HUES48 (cell line): ENCODE results near the gene CCDC88C.

Source experiments
- H3K27ac ChIP-seq: one replicate; pipeline ENCODE4 v1.7.0; 2013; ENCODE audit warnings: low read depth, low read length, inconsistent platforms
- H3K27me3 ChIP-seq: 2 replicates; pipeline ENCODE4 v1.6.1; 2013; ENCODE audit warnings: mild to moderate bottlenecking, low read length; ENCODE audit not compliant: control insufficient read depth, insufficient read depth
- H3K36me3 ChIP-seq: 2 replicates; pipeline ENCODE4 v1.6.1; 2013; ENCODE audit warnings: low read length; ENCODE audit not compliant: control insufficient read depth, insufficient read depth
- H3K4me1 ChIP-seq: 2 replicates; pipeline ENCODE4 v1.6.1; 2013; ENCODE audit warnings: mild to moderate bottlenecking, low read length; ENCODE audit not compliant: control insufficient read depth, insufficient read depth
- H3K4me3 ChIP-seq: 2 replicates; pipeline ENCODE4 v1.5.1; 2013; ENCODE audit warnings: mild to moderate bottlenecking, low read depth, low read length
- H3K9ac ChIP-seq: 2 replicates; pipeline ENCODE4 v1.6.1; 2013; ENCODE audit warnings: mild to moderate bottlenecking, low read depth, low read length, moderate library complexity
- H3K9me3 ChIP-seq: 2 replicates; pipeline ENCODE4 v1.6.1; 2013; ENCODE audit warnings: low read length; ENCODE audit not compliant: control insufficient read depth, insufficient read depth

CCDC88C gene

DNA sequence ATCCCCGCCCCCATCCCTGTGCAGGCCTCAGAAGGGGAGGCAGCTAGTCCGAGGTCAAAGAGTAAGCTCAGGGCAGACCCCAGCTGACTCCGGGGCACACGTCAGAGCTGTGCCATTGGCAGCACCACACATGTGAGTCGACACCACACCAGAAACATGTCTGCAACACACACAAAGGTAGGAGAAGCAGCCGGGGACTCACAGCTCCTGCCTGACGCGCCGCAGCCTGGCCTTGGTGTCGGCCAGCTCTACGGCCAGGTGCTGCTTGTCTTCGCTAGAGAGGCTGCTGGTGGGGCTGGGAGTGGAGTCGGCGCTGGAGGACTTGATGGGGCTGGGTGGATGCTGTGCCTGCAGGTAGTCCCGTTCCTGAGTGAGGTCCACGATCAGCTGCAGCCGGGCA lies 78.5 kb downstream of the CCDC88C start:
- H3K4me3 ChIP-seq, result no peak overlapping the region
- H3K27me3 ChIP-seq, result no peaks in the 10 kb centered on the region
- H3K27ac ChIP-seq, result no peak overlapping the region
- peaks cover 47% of the 10 kb centered on the region for H3K36me3 ChIP-seq
- H3K9ac ChIP-seq, result no peak overlapping the region
- H3K9me3 ChIP-seq, result no peaks in the 10 kb centered on the region
- H3K4me1 ChIP-seq, result no peaks in the 10 kb centered on the region

DNA sequence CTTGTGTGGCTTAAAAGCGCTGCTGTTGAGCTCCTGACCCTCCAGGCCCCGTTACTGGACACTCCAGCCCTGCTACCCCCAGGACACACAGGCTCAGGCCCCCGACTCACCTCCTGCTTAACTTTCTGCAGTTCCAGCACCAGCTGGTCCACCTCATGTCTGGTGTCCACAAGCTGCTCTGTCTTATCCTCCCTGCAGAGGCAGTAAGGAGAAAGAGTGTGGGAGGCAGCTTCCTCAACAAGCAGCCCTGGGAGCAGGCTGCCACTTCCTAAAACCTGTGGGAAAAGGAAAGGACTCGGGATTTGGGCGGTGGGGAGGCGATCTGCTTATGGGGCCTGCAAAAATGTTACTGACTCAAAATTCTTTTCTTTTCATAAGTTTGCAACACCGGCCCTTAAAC lies 79.2 kb downstream of the CCDC88C start:
- Histone ChIP-seq H3K9ac (no peak overlapping the region), H3K4me1 (no peaks in the 10 kb centered on the region), H3K36me3 (peaks cover 51% of the 10 kb centered on the region), H3K9me3 (no peaks in the 10 kb centered on the region), H3K4me3 (no peak overlapping the region), H3K27me3 (no peaks in the 10 kb centered on the region), H3K27ac (no peak overlapping the region)

DNA sequence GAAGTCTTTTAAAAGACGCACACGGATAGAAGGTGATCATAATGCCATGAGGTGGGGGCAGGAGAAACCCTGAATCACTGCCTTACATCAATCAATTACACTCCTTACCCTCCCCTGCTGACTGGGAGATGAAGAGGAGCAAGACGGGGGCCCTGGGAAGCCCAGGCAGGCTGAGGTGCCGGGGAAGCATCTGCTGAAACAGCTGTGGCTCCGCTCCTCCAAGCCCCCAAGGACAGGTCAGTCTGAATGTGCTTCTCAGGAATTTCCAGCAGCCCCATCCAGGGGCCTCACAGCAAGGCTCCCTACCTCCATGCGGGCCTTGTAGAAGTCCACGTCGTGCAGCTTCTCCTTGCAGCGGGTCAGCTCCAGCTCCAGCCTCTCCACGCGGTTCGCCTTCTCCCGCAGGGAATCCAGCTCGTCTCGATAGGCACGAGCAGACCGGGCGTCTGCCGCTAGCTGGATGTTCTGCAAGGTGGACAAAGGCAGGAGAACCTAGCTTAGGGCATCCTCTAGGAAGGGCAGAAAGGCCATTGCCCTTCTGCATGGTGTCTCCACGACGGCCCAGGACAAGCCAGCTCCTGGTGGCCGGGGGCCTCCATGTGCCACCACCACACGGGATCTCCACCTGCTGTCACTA lies 79.8 kb downstream of the CCDC88C start:
- no peak overlapping the region for H3K27ac ChIP-seq
- H3K9ac ChIP-seq, result no peak overlapping the region
- no peaks in the 10 kb centered on the region for H3K4me1 ChIP-seq
- H3K4me3 ChIP-seq, result no peak overlapping the region
- H3K36me3 ChIP-seq, result peaks cover 57% of the 10 kb centered on the region
- no peaks in the 10 kb centered on the region for H3K27me3 ChIP-seq
- no peaks in the 10 kb centered on the region for H3K9me3 ChIP-seq

DNA sequence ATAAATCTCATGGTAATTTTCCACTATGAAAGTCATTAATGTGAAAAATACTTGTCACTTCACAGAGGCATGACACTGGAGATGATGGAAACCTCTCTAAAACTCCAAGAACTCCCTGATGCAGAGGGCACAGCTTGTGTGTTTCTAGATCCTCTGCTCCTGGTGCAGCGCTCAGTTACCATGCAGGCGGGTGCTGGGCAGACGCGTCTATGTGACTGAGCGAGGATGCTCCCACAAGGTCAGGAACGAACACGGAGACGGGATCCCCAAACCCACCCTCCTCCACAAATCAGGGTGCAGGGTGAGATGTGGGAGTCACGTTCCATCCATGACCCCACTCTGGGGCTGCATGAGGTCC lies 81.5 kb downstream of the CCDC88C start:
- H3K27ac ChIP-seq, result no peak overlapping the region
- peaks cover 52% of the 10 kb centered on the region for H3K36me3 ChIP-seq
- H3K4me1 ChIP-seq, result no peaks in the 10 kb centered on the region
- no peak overlapping the region for H3K4me3 ChIP-seq
- no peak overlapping the region for H3K9ac ChIP-seq
- H3K27me3 ChIP-seq, result no peaks in the 10 kb centered on the region
- H3K9me3 ChIP-seq, result no peaks in the 10 kb centered on the region

DNA sequence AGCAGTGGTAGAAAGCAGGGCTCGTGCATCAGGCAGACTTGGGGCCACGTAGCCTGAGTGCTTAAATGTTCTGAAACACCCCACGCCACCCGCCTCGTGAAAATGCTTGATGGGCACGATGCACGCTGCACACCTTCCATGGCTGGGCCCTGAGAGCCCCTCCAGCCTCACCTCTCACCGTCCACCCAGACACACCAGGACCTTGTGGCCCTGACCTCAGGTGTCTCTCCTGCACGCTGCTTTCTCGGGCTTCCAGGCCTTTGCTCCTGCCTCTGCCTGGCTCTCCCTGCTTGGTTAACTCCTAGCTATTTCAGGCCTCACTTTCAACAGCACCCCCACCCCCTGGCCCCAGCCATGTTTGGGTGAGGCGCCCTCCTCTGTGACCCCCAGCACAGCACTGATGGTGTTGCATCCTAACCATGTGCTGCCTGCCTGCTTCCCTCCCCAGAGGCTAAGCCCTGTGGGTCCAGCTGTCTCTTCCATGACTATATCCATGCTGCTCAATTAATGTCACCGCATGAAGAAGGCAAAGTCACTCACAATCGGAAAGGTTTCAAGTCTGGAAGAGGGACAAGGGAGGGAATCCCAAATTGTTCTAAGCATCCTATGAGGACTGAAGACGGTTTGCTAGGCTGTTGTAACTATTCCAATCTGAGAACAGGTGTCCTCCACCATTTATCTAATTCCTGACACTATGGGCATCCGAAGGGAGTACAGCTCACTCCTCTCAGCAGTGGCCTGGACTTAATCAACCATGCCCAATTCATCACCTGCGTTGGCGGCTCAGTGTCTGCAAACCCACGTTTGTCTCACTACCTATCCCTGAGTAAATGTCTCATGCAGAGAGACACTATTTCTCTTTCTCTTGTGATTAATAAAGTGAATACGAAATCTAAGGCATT lies 82.2 kb downstream of the CCDC88C start:
- Histone ChIP-seq H3K27ac (no peak overlapping the region), H3K36me3 (peaks cover 54% of the 10 kb centered on the region), H3K9ac (no peak overlapping the region), H3K9me3 (no peaks in the 10 kb centered on the region), H3K4me1 (no peaks in the 10 kb centered on the region), H3K27me3 (no peaks in the 10 kb centered on the region), H3K4me3 (no peak overlapping the region)

DNA sequence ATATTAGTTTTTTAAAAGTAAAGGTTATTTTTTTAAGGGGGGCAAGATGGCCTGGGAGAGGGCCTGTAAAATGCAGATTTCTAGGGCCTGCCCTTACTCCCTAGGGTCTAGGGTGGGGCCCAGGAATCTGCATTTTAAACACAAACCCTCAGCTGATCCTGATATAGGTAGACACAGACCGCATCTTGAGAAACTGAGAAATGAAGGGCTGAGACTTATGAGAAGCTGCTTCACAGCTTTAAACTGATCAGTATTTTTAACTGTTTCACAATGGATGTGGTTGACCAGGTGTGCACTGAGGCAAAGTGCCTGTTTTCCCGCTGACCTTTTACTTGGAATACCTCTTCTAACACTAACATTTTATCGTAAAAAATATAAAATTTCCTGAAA lies 84.0 kb downstream of the CCDC88C start:
- no peak overlapping the region for H3K4me3 ChIP-seq
- no peaks in the 10 kb centered on the region for H3K9me3 ChIP-seq
- H3K4me1 ChIP-seq, result no peaks in the 10 kb centered on the region
- H3K9ac ChIP-seq, result no peak overlapping the region
- no peak overlapping the region for H3K27ac ChIP-seq
- no peaks in the 10 kb centered on the region for H3K27me3 ChIP-seq
- H3K36me3 ChIP-seq, result peaks cover 40% of the 10 kb centered on the region

DNA sequence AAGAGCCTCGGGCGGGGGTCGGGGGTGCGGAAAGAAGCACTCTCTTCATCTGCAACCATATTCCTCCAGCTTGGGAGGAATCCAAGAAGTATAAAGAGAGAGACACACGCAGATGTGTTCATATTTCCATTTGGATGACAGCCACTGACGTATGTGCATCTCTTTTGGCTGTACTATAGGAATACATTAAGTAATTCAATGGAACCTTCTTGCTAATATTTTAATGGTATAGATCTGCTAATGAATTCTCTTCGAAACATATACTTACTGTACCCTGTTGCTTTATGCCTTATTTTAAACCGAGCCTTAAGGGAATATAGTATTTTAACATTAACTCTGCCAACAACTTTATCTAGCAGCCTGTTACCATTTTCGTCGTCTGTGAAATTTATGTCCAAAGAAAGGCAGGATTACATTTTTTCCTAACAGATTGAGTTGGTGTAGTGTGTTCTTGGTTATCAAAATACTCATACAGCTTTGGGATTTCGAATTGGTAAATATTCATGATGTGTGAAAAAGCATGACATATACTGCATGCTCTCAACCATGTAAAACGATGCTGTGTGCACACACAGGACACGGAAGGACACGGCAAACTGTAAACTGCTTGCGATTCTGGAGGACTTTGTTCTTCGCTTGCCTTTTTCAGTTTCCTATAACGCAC lies 84.5 kb downstream of the CCDC88C start:
- H3K4me3 ChIP-seq, result no peak overlapping the region
- no peaks in the 10 kb centered on the region for H3K27me3 ChIP-seq
- H3K27ac ChIP-seq, result no peak overlapping the region
- H3K36me3 ChIP-seq, result peaks cover 36% of the 10 kb centered on the region
- H3K4me1 ChIP-seq, result no peaks in the 10 kb centered on the region
- H3K9ac ChIP-seq, result no peak overlapping the region
- H3K9me3 ChIP-seq, result no peaks in the 10 kb centered on the region

DNA sequence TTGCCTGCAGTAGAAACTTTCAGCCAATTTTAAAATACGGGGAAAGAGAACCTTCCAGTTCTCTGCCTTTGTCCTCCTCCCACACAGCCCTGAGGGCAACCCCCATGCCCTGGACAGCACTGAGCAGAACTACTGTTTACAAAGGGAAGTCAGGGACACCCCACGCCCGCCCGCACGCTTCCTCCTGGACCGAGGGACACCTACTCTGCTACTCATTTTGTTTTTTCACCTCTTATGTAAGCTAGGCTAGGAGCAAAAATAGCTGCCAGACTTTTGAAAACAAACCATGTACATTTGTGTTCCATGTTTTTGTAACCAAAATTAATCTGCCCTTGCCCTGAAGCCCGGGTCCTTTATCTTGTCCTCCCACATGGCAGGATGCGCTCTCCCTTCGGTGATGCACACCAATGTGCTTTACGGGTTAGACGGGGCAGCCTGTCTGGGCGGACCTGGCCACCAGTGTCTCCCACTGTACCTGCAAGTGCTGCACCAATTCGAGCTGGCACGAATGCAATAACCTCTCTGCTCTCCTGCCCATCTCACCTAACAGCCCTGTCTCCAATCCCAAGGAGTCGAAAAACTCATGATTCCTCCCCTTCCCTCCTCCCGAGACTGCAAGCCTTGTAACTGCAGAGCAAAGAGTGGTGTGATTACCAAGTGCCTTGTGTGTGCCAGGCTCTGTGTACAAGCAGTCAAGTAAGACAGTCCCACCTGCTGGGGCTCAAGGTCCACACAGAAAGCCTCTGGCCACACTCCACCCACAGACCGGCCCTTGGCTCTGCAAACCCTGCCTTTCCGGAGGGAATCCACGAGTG lies 85.2 kb downstream of the CCDC88C start:
- Histone ChIP-seq H3K4me3 (no peak overlapping the region), H3K4me1 (no peaks in the 10 kb centered on the region), H3K27ac (no peak overlapping the region), H3K9ac (no peak overlapping the region), H3K27me3 (no peaks in the 10 kb centered on the region), H3K36me3 (peaks cover 33% of the 10 kb centered on the region), H3K9me3 (no peaks in the 10 kb centered on the region)

DNA sequence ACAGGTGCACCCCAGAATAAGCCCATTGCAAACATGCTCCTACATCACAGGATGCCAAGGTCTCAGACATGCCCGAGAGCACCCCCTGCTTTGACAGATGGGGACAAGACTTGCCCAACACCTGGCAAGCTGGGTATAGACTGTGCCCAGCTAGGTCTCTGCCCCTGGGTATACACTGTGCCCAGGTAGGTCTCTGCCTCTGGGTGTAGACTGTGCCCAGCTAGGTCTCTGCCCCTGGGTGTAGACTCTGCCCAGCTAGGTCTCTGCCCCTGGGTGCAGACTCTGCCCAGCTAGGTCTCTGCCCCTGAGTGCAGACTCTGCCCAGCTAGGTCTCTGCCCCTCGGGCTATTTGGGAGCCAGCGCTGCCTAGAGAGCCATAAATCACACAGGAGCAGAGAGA lies 85.9 kb downstream of the CCDC88C start:
- Histone ChIP-seq H3K27ac (no peak overlapping the region), H3K4me3 (no peak overlapping the region), H3K4me1 (no peaks in the 10 kb centered on the region), H3K27me3 (no peaks in the 10 kb centered on the region), H3K9me3 (no peaks in the 10 kb centered on the region), H3K9ac (no peak overlapping the region), H3K36me3 (peaks cover 30% of the 10 kb centered on the region)

DNA sequence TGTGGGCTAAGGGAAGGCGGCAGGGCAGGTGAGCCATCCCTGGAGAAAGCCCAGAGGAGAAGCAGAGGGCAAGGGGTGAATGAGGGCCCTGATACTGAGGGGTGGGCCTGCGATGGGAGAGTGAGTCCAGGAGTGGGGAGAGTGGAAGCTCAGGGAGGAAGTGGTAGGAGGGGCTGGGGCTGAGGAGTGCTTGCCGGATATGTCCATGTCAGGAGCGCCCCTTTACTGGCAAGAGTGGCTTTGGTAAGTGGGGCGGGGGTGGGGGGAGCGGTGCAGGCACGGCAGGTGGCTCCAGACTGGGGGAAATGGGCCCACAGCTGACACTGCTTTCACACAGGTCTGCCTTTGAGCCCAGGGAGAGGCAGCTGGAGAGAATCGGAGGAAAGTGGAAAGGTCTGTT lies 86.8 kb downstream of the CCDC88C start:
- peaks cover 30% of the 10 kb centered on the region for H3K36me3 ChIP-seq
- H3K4me3 ChIP-seq, result no peak overlapping the region
- no peak overlapping the region for H3K27ac ChIP-seq

More for the DNA sequence above, 86.8 kb downstream of the CCDC88C start:
- H3K4me1 ChIP-seq, result no peaks in the 10 kb centered on the region
- H3K27me3 ChIP-seq, result no peaks in the 10 kb centered on the region
- H3K9ac ChIP-seq, result no peak overlapping the region
- H3K9me3 ChIP-seq, result no peaks in the 10 kb centered on the region
